Small intestine (tissue), 7 donors: ENCODE results near the gene UQCRQ. TPM values are rescaled to one million over a fixed set of nuclear protein-coding genes. Genes with fewer than 3 reads are reported as not detected.

Source experiments
- DNase-seq, 2 donors: peaks; one replicate each; pipeline versions ENCODE4 v3.0.0 to v3.0.0-alpha.2; 2013
- FAIRE-seq: peaks from 2 replicates; lab custom pipeline; 2012; peaks lifted over from hg19 to GRCh38; lab: Jason Lieb, UNC
- H3K27ac ChIP-seq, 3 donors: one replicate each; pipeline ENCODE4 v1.5.1; 2013; ENCODE audit warnings: low read length in 2 of 3, mild to moderate bottlenecking in 2 of 3, control low read depth in 1 of 3, inconsistent platforms in 1 of 3, low read depth in 1 of 3, moderate library complexity in 1 of 3
- H3K27me3 ChIP-seq, 3 donors: one replicate each; pipeline ENCODE4 v1.6.1; 2013; ENCODE audit warnings: low read length in 3 of 3, inconsistent platforms in 1 of 3; ENCODE audit not compliant: control insufficient read depth in 3 of 3, insufficient read depth in 3 of 3
- H3K36me3 ChIP-seq, 3 donors: one replicate each; pipeline ENCODE4 v1.6.1; 2013; ENCODE audit warnings: low read length in 3 of 3, inconsistent platforms in 1 of 3, low read depth in 1 of 3, mild to moderate bottlenecking in 1 of 3, moderate library complexity in 1 of 3; ENCODE audit not compliant: control insufficient read depth in 3 of 3, insufficient read depth in 2 of 3
- H3K4me1 ChIP-seq, 3 donors: one replicate each; pipeline ENCODE4 v1.6.1; 2013; ENCODE audit warnings: low read length in 2 of 3, inconsistent platforms in 1 of 3, low read depth in 1 of 3, mild to moderate bottlenecking in 1 of 3, moderate library complexity in 1 of 3; ENCODE audit not compliant: control insufficient read depth in 3 of 3, insufficient read depth in 2 of 3
- H3K4me3 ChIP-seq, 3 donors: one replicate each; pipeline ENCODE4 v1.5.1; 2013; ENCODE audit warnings: low read length in 3 of 3, control low read depth in 1 of 3, inconsistent platforms in 1 of 3, low read depth in 1 of 3, mild to moderate bottlenecking in 1 of 3, moderate library complexity in 1 of 3
- H3K9me3 ChIP-seq, 2 donors: one replicate each; pipeline ENCODE4 v1.6.1; 2013; ENCODE audit warnings: low read depth in 1 of 2, low read length in 1 of 2; ENCODE audit not compliant: control insufficient read depth in 2 of 2, insufficient read depth in 1 of 2
- WGBS, 3 donors: extraction: QIAGEN DNeasy Blood & Tissue Kit; methylation state at CpG; one replicate each; pipeline ENCODE4 v1.1.7; 2013; 5-methylcytosine and 5-hydroxymethylcytosine counted together
- polyA plus RNA-seq, 4 donors: library from polyadenylated mRNA; stranded (reverse) in 3 of 4; unstranded in 1 of 4; fragments of 200-250 nt in 3 of 4; fragments of 120-200 nt in 1 of 4; gene quantifications; one replicate each; pipeline versions ENCODE4 v1.2.1 to v1.2.3, GENCODE V29; 2013
- donor health status: healthy with polysubstance abuse.
- donor health status: control.
- donor health status: control.
- donor health status: Bipolar disorder and iron deficiency.
- donor health status: healthy.

Gene UQCRQ
- polyA plus RNA-seq, 4 donors: 225 to 872 (median 544) TPM

DNA sequence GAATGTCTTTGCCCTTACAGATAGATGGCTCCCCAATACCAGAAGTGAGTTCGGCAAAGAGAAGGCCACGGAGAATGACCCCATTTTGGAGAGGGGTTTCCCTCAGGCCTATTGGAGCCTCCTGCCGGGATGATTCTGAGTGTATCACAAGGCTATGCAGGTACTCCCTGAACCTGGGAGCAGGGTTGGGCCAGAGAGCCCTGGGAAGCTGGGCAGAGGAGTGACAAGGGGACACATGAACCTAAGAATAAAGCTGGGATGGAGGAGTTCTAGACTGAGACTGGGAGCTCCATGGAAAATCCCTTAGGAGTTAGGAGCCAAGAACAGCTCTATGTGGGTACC, 7.5 kb downstream of the UQCRQ start:
- Histone ChIP-seq H3K4me1 (peaks cover 3 to 41% (median 8%) of the 10 kb centered on the region in 3 donors), H3K27me3 (no peaks in the 10 kb centered on the region), H3K27ac (peak overlapping the region; percentile 80 to 93 (median 88)), H3K36me3 (peaks cover 0 to 32% (median 4%) of the 10 kb centered on the region in 3 donors), H3K9me3 (peaks cover 0 to 8% of the 10 kb centered on the region in 2 donors), H3K4me3 (peak overlapping the region in 2 of 3 donors; percentile 29 to 54)
- FAIRE-seq (no peak), DNase-seq (no peak)
- 83 to 92% (median 89%) methylated on average over 3 of the region's 3 CpGs for WGBS, 3 donors

DNA sequence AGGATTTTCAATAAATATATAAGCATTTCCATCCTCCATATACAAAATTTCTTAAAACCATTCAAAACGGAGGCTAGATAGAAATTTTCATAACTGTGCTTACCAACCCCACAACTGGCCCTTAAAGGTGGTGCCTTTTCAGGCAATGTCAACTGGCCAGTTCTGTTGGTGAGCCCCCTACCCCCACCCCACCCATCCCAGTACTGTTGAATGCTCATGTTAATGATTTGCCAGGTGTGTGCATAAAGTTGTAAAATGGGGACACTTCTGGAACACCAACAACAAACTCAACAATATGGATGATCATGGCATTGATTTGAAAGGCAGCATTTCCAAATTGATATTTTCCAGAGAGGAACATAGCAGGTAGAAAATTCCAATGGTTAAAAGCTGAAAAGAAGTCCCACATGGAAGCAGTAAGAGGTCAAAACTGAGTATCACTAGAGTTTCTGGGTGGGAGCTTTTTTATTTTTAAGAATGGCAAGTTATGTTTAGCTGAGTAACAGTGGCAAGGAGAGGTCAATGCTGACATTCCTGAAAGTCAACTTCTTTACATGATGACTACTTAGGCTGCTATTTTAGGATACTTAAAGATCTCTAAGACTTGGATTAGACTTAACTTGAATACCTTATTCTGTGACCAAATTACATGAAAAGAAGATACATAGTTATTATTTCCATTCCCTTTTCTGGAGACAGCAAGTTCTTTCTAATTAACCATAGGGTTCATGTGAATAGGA, 9.7 kb downstream of the UQCRQ start:
- WGBS, 3 donors: 88 to 94% (median 88%) methylated on average over 1 of the region's 1 CpG
- DNase-seq: no peak
- Histone ChIP-seq H3K27ac (no peak overlapping the region), H3K4me1 (peaks cover 3 to 41% (median 8%) of the 10 kb centered on the region in 3 donors), H3K36me3 (peaks cover 0 to 22% (median 4%) of the 10 kb centered on the region in 3 donors), H3K27me3 (no peaks in the 10 kb centered on the region), H3K9me3 (peaks cover 0 to 8% of the 10 kb centered on the region in 2 donors), H3K4me3 (no peak overlapping the region)
- FAIRE-seq: no peak

DNA sequence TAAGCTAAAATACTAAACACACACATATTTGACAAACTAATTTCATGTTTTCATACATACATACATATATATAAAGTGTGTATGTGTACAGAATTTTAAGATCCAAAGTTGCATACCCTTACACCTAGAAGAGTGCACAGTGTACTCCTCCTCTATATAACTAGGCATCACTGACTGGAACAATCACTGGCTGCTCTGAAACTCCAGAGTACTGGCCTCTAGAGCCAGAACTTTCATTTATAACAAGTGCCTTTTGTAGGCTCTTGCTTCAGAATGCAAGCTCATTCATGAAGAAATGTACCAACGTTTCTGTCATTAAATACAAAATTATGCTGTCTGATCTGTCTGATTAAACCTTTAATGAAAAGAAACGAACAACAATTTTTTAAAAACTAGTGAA, 11.0 kb downstream of the UQCRQ start:
- H3K27me3 ChIP-seq: no peaks in the 10 kb centered on the region
- DNase-seq (no peak), FAIRE-seq (no peak)
- 50 to 78% (median 56%) methylated on average over 2 of the region's 2 CpGs for WGBS, 3 donors
- H3K36me3 ChIP-seq: peaks cover 0 to 23% (median 9%) of the 10 kb centered on the region in 3 donors
- H3K4me1 ChIP-seq: peaks cover 3 to 30% (median 3%) of the 10 kb centered on the region in 3 donors
- H3K9me3 ChIP-seq: peaks cover 0 to 8% of the 10 kb centered on the region in 2 donors
- no peak overlapping the region for H3K4me3 ChIP-seq
- H3K27ac ChIP-seq: no peak overlapping the region

DNA sequence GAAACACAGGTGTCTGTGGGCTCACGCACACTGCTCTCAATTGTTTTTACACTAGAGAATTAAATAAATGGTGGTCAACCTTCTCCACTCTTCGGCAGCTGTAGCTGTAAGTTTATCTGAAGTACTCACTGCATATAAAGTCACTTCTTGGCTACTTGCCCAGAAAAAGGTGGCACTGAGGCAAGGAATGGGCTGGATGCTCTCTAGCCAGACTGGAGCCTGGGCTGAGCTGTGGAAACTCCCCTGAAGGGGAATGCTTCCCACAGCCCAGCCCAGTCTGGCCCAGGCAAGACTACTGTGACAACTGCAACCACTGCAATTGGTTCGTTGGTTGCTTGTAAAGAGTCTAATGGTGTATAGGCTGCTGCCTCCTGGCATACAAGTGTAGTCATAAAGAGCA, 11.5 kb downstream of the UQCRQ start:
- Histone ChIP-seq H3K4me1 (peaks cover 3 to 26% (median 3%) of the 10 kb centered on the region in 3 donors), H3K9me3 (peaks cover 0 to 8% of the 10 kb centered on the region in 2 donors), H3K36me3 (peaks cover 0 to 25% (median 9%) of the 10 kb centered on the region in 3 donors), H3K27ac (no peak overlapping the region), H3K4me3 (no peak overlapping the region), H3K27me3 (no peaks in the 10 kb centered on the region)
- FAIRE-seq (no peak), DNase-seq (peak; percentile 30 to 76)
- WGBS, 3 donors: 23 to 54% (median 53%) methylated on average over 3 of the region's 3 CpGs

DNA sequence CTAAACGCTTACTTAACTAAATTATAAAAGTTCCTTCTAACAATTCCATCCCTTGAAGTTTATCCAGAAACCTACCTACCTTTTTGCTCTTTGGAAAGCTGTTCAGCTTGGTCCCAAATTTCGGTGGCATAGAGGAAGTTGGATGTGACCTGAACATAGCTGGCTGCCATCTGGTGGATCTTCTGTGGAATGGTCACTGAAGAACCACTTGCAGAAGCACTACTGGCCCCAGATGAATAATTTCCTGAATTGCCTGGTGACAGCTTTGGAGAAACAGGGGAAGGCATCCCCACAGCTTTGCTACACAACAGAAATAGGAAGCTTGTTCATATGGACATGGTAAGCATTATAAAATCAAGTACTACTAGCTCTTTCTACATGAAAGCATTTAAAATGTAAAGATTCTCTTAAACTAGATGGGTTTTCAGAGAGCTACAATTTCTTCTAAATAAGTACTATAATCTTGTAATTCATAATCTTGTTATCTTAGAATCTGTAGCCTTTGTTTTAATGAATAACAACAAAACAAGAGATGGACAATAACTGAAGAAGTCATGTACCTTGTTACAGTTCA, 16.9 kb downstream of the UQCRQ start:
- no peaks in the 10 kb centered on the region for H3K4me1 ChIP-seq
- no peaks in the 10 kb centered on the region for H3K27me3 ChIP-seq
- H3K36me3 ChIP-seq: peaks cover 8 to 25% (median 19%) of the 10 kb centered on the region in 3 donors
- no peak overlapping the region for H3K27ac ChIP-seq
- no peak overlapping the region for H3K4me3 ChIP-seq
- peak; percentile 76 to 79 for DNase-seq
- 4 to 24% (median 12%) methylated on average over 2 of the region's 2 CpGs for WGBS, 3 donors
- no peak for FAIRE-seq
- no peaks in the 10 kb centered on the region for H3K9me3 ChIP-seq

DNA sequence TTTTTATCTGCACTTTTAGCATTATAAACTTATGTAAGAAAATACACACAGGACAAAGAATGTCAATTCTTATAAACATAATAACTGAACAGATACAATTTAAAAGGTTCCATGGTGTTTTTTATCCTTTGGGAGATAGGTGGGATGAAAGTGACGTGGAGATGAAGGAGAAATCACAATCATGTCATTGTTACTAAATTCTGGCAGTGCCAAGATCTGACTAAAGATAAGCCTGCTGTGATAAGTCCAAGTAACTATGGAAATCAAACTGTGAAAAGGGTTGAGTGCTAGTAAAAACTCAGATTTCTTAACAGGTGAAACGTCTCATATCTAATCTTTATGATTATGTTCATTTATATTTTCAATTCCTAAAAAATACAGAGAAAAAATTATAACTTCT, 18.1 kb downstream of the UQCRQ start:
- Histone ChIP-seq H3K9me3 (no peaks in the 10 kb centered on the region), H3K4me1 (no peaks in the 10 kb centered on the region), H3K27me3 (no peaks in the 10 kb centered on the region), H3K4me3 (no peak overlapping the region), H3K27ac (no peak overlapping the region), H3K36me3 (peaks cover 11 to 31% (median 22%) of the 10 kb centered on the region in 3 donors)
- DNase-seq (no peak), FAIRE-seq (no peak)
- WGBS, 3 donors: 47 to 76% (median 65%) methylated on average over 2 of the region's 2 CpGs

DNA sequence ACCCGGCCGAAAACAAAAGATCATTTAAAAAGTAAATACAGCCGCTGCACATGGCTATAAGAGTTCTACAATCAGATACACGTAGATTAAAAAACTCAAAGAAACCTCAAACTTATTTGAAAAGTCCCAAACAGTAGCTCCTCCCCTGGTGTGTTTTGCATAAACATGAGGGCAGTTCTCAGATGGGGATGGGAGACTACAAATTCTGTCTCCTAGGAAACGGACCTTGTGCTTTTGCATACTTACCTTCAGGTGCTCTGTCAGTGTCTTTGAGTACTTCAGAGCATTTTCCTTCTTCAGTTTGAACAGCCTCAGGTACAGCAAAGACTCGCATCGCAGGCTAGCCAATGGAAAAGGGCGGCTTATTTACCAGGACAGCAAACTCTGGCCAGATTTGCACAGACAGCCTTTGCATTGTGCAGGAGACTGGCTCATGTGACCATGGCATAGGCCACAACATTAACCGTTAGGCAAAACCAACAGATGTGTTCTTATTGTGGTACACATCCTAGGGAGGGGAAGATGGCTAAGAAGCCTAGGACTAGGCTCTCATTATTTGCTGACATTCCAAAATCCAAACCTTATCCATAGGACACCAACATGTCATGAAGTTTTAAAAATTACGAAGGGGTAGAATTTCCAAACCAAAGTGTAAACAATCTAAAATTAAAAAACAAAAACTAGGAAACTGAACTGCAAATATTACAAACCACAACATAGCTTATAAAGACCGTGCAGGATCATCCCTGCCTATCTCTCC, 19.8 kb downstream of the UQCRQ start:
- Histone ChIP-seq H3K4me3 (no peak overlapping the region), H3K9me3 (no peaks in the 10 kb centered on the region), H3K27me3 (no peaks in the 10 kb centered on the region), H3K36me3 (peaks cover 11 to 31% (median 20%) of the 10 kb centered on the region in 3 donors), H3K4me1 (no peaks in the 10 kb centered on the region), H3K27ac (peak overlapping the region in 1 of 3 donors; percentile 8)
- WGBS, 3 donors: 84 to 87% (median 85%) methylated on average over 11 of the region's 11 CpGs
- FAIRE-seq (no peak), DNase-seq (no peak)

DNA sequence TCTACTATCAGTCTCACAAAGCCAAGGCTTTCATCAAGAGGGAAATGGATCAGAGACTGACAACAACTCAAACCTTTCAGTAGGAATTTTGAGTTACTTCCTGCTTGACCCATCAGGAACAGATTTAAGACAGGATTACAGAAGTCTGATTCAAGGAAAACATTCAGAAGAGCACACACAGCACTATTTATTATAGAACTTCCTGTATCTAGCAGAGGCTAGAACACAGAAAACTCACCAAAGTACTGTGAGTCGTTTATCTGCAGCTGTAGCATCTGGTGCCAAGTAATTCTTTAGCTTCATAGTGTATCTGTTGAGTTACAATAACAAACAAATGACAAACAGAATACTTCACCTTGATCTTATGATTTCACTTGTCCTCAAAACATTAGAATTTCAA, 20.8 kb downstream of the UQCRQ start:
- Histone ChIP-seq H3K9me3 (no peaks in the 10 kb centered on the region), H3K4me3 (no peak overlapping the region), H3K36me3 (peaks cover 15 to 24% (median 20%) of the 10 kb centered on the region in 3 donors), H3K4me1 (no peaks in the 10 kb centered on the region), H3K27me3 (no peaks in the 10 kb centered on the region), H3K27ac (no peak overlapping the region)
- FAIRE-seq (no peak), DNase-seq (no peak)
- 15 to 33% (median 26%) methylated on average over 1 of the region's 1 CpG for WGBS, 3 donors
